LHCN-M2 (cell line): Measurements from ENCODE around the gene LIPA. TPM values are rescaled to one million over a fixed set of nuclear protein-coding genes. Genes with fewer than 3 reads are reported as not detected.
"Not testable (repeated sequence)": the region's sequence is repeated elsewhere in the genome, so short reads cannot be mapped to it uniquely, and the experiment has no call there.

Source experiments
- DNase-seq: peaks from one replicate; pipeline ENCODE4 v3.0.0-alpha.2; 2012; ENCODE audit warnings: low read depth
- polyA plus RNA-seq: library from polyadenylated mRNA; unstranded; fragments of >200 nt; gene quantifications from one replicate; pipeline ENCODE4 v1.2.1, GENCODE V29; 2012; ENCODE audit warnings: missing spikeins
- total RNA-seq: library from RNA; depleted of rRNA; stranded (reverse); fragments of >200 nt; gene quantifications from 2 replicates; pipeline ENCODE4 v1.2.3, GENCODE V29; 2014; rRNA removed

Gene LIPA
- total RNA-seq: 53.5 and 55.6 TPM in 2 replicates
- 30.3 TPM for polyA plus RNA-seq

- DNase-seq: peak; percentile 97
These were observed at the start of gene LIPA for GRCh38 chr10:89251409-89252224. LIPA (minus strand) TSS chr10:89251775; CDS start chr10:89247648, 4,127 bp downstream.

- peak; percentile 61 for DNase-seq
These were observed 49.7 kb upstream of the LIPA start for GRCh38 chr10:89301232-89301631.

DNA sequence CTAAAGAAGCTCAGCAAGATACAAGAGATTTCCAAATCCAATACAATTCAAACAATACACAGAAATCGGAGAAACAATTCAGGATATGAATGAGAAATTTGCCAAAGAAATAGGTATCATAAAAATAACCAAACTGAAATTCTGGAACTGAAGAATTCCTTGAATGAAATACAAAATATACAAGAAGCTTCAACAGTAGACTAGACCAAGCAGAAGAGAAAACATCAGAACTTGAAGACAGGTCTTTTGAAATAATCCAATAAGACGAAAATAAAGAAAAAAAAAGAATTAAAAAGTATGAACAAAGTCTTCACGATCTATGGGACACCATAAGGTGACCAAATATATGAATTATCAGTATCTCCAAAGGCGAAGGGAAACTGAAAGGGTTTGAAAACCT lies 47.5 kb upstream of the LIPA start:
- DNase-seq: no peak

GRCh38 chr10:89297791-89298190 lies 46.2 kb upstream of the LIPA start:
- no peak for DNase-seq

- DNase-seq: no peak
These were observed 45.8 kb upstream of the LIPA start for GRCh38 chr10:89297356-89297755.

GRCh38 chr10:89296220-89296648 lies 44.7 kb upstream of the LIPA start:
- DNase-seq: peak; percentile 51

DNA sequence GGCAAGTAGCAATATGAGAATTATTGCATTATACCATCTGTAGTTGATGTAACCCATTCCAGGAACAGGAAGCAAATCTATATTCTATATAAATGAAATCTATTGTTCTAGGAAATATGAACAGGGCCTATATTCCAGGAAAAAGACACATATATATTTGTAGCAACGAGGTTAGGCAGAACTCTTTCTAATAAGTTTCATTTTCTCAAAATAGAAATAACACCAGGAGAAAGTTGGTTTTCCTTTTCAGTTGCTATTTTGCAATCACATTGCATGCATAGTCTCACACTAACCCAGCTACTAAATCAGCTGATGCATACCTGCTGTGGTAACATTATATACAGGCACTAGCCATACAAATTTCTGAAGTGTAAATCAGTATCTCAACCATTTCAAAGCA lies 44.0 kb upstream of the LIPA start:
- DNase-seq: peak; percentile 54

DNA sequence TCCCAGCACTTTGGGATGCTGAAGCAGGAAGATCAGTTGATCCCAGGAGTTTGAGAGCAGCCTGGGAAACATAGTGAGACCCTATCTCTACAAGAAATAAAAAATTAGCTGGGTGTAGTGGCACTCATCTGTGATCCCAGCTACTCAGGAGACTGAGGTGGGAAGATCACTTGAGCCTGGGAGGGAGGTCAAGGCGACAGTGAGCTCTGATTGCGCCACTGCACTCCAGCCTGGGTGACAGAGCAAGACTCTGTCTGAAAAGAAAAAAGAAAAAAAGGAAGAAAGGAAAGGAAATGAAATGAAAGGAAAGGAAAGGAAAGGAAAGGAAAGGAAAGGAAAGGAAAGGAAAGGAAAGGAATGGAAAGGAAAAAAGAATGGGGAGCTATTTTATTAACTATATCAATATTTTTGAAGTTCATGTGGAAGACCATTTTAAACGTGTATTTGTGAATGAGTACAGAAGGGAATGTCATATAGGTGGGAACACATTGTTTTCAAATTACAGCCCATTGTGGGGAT lies 43.2 kb upstream of the LIPA start:
- no peak for DNase-seq

DNA sequence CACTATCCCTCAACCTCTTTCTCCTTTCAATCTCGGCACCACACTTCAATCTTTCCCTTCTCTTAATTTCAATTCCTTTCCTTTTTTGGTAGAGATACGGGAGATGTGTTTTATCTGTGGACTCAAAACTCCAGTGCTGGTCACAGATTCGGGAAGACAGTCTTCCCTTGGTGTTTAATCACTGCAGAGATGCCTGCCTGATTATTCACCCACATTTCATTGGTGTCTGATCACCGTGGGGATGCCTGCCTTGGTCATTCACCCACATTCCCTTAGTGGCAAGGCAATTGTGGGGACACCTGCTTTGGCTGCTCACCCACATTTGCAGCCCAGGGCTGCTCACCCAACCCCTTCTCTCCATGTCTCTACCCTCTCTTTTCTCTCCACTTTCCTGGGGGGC lies 33.7 kb upstream of the LIPA start:
- DNase-seq: peak; percentile 79

DNA sequence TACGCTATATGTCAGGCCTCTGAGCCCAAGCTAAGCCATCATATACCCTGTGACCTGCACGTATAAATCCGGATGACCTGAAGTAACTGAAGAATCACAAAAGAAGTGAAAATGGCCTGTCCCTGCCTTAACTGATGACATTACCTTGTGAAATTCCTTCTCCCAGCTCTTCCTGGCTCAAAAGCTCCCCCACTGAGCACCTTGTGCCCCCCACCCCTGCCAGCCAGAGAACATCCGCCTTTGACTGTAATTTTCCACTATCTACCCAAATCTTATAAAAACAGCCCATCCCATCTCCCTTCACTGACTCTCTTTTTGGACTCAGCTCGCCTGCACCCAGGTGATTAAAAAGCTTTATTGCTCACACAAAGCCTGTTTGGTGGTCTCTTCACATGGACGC lies 33.1 kb upstream of the LIPA start:
- DNase-seq: not testable (repeated sequence)

- peak; percentile 86 for DNase-seq
These were observed 32.4 kb upstream of the LIPA start for GRCh38 chr10:89283936-89284475.

GRCh38 chr10:89283025-89283935 lies 31.7 kb upstream of the LIPA start:
- peak; percentile 63 for DNase-seq

DNA sequence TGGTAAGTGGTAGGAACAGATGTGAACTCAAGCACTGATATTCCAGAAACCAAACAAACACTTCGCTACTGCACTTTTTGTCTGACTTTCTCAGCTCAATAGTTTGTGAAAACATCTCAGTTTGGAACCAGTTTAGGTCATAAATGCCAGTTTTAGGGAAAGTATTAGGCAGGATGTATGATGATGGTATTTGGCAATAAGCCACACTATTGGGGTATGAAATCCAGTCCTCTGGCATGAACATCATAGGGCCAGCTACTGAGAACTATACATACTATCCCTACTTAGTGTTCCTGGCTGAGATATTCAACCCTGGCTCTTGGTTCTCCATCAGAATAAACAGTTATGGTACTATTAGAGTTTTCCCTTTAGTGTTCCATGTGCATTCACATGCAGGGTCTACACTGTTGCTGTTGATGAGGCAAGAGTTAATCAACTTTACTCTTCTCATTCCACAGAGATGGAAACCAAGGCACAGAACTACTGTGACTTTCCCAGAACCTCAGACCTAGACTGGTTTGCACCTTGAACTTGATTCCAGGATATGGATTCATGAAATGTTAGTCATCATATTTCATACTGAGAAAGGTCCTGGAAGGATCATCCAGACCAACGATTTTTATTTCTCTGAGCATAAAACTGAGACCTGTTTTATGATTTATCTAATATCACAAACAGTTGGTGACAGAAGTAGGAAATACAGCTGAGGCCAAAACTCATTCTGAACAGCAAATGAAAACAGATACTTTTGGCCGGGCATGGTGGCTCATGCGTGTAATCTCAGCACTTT lies 30.2 kb upstream of the LIPA start:
- DNase-seq: peak; percentile 43

DNA sequence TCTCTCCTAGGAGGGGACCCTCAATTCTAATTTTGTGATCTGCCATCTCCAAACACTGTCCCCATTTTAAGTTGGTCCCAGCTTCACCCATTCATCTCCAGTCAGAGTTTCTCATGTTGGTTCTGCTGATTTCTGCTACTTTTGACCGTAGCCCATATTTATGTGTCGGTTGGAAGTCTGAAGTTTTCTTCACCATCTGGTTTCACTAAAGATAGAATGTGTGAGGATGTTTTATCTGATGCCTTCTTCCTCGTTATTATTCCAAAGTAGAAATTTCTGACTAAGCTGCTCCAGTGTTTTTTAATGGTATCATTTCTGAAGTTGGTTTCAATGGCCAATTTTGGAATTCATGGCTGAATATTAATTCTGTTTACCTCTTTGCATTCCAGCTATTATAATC lies 28.9 kb upstream of the LIPA start:
- DNase-seq: no peak

DNA sequence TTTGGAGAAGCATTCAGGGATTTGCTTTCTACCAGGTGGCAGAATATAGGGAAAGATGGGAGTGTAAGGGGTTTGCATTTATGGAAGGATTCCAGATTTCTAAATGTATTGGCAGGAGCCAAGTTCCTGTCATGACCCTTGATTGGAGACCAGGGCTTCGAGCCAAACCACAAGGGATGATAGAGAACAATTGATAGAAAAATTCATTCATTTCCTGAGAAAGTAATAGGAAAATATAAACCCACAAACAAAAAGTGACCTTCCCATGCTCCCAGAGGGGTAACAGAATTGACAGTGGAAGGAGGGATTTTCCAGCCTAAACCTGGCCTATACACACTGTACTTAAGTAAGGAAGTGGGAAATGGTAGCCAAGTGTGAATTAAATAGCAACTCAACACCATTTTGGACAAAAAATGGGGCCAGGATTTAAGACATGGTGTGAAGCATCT lies 27.9 kb upstream of the LIPA start:
- DNase-seq: peak; percentile 40

GRCh38 chr10:89278900-89279392 lies 27.4 kb upstream of the LIPA start:
- peak; percentile 19 for DNase-seq

DNA sequence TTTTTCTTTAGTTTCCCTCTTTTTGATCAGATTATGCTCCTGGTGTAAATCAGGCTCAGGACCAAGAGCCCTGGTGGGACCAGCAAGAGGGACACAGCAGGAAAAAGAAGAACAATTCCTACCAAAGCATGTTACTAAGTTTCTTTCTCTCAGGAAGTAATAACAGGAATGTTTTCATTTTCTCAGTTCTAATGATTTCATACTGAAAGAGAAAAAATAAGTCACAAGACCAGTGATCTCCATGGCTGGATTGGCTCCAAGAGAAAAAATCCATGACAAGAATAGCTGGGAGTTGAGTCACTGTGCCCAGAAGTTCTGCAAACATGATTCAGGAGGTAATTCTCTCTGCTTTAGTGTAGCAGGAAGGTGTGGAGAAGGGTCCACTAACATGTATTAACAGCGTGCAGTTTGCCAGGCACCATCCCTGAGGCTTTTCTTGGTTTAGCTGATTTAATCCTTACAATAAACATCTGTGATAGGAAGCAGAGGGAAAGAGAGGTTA lies 26.5 kb upstream of the LIPA start:
- peak; percentile 97 for DNase-seq

- no peak for DNase-seq
These were observed 23.8 kb upstream of the LIPA start for GRCh38 chr10:89275383-89275782.

DNA sequence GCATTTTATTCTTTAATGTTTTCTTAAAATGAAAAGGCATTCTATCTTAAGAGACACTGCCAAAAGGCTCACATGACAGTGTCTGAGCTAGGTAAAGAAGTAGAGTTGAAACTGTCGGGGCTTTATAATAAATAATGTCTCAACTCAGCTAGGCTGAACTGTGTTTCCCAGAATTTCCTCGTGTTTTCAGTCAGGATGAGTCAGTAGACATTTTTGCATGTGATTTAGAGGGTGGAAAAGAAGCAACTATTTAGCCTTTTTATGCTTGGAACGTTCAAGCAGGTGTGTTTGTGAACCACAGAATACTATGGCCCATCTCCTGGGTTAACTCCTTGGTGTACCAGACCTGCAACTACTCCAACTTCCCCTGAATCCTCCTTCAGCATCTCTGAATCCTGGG lies 23.4 kb upstream of the LIPA start:
- peak; percentile 28 for DNase-seq

DNA sequence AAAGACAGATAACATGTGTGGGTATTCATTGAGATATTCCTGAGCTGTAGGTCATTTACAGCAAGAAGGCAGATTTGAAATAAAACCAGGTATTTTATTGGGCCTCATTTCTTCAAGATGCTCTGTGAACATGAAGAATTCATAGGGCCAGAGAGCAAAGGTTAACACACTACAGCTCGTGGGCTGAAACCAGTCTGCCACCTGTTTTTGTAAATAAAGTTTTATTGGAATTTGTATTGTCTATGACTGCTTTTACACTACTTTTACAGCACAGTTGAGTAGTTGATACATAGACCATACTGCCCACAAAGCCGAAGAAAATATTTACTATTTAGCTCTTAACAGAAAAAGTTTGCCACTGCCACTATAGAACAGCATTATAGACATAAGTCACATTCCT lies 22.1 kb upstream of the LIPA start:
- no peak for DNase-seq

- no peak for DNase-seq
These were observed 20.0 kb upstream of the LIPA start for GRCh38 chr10:89271532-89271931.
